Osteoblast (primary cell): Measurements from ENCODE around the gene ABCA5. TPM values are rescaled to one million over a fixed set of nuclear protein-coding genes. Genes with fewer than 3 reads are reported as not detected.

ENCODE experiments used
- DNase-seq: peaks from one replicate; pipeline ENCODE4 v3.0.0; 2011; ENCODE audit warnings: low spot score, mixed read lengths; ENCODE audit not compliant: insufficient read length; ENCODE audit errors: missing footprints
- H2AFZ ChIP-seq: 2 replicates; pipeline ENCODE4 v1.6.0; 2011; ENCODE audit warnings: mild to moderate bottlenecking, low read length
- H3K27ac ChIP-seq: 2 replicates; pipeline ENCODE4 v1.5.1; 2011; ENCODE audit warnings: mild to moderate bottlenecking, low read depth, low read length, moderate library complexity
- H3K27me3 ChIP-seq: 2 replicates; pipeline ENCODE4 v1.6.0; 2012; ENCODE audit warnings: mild to moderate bottlenecking, control low read depth, inconsistent platforms, low read length, moderate library complexity; ENCODE audit not compliant: insufficient read depth
- H3K36me3 ChIP-seq: 2 replicates; pipeline ENCODE4 v1.5.1; 2011; ENCODE audit warnings: mild to moderate bottlenecking, low read length, control low read depth, moderate library complexity; ENCODE audit not compliant: insufficient read depth
- H3K4me1 ChIP-seq: 2 replicates; pipeline ENCODE4 v1.5.1; 2011; ENCODE audit warnings: mild to moderate bottlenecking, low read length, control low read depth, moderate library complexity; ENCODE audit not compliant: insufficient read depth
- H3K4me2 ChIP-seq: 2 replicates; pipeline ENCODE4 v1.6.0; 2011; ENCODE audit warnings: mild to moderate bottlenecking, low read length; ENCODE audit not compliant: insufficient read depth
- H3K4me3 ChIP-seq: fragments of 200-600 bp; sonication (generic); 3 replicates; pipeline ENCODE4 v1.5.1; 2012; ENCODE audit warnings: mild to moderate bottlenecking, low read length, inconsistent platforms; ENCODE audit not compliant: insufficient read depth
- H3K79me2 ChIP-seq: 2 replicates; pipeline ENCODE4 v1.6.0; 2012; ENCODE audit warnings: mild to moderate bottlenecking, low read length, control low read depth, inconsistent platforms; ENCODE audit not compliant: insufficient read depth
- H3K9me3 ChIP-seq: 2 replicates; pipeline ENCODE4 v1.5.1; 2011; ENCODE audit warnings: low read depth, low read length, control low read depth
- H4K20me1 ChIP-seq: 2 replicates; pipeline ENCODE4 v1.6.0; 2012; ENCODE audit warnings: mild to moderate bottlenecking, low read length, control low read depth; ENCODE audit not compliant: insufficient read depth
- total RNA-seq: library from RNA; depleted of rRNA; stranded (reverse); fragments of >200 nt; gene quantifications from 2 replicates; pipeline ENCODE4 v1.2.3, GENCODE V29; 2012
- TF ChIP-seq, protein P1 (sequence below): IDR thresholded peaks from 2 replicates; pipeline ENCODE4 v1.5.1; 2011; ENCODE audit warnings: mild to moderate bottlenecking, low read depth, low read length, moderate library complexity; ENCODE audit errors: extremely low read depth

The ABCA5 gene
- total RNA-seq, 1 donor, result 22.4 TPM

DNA sequence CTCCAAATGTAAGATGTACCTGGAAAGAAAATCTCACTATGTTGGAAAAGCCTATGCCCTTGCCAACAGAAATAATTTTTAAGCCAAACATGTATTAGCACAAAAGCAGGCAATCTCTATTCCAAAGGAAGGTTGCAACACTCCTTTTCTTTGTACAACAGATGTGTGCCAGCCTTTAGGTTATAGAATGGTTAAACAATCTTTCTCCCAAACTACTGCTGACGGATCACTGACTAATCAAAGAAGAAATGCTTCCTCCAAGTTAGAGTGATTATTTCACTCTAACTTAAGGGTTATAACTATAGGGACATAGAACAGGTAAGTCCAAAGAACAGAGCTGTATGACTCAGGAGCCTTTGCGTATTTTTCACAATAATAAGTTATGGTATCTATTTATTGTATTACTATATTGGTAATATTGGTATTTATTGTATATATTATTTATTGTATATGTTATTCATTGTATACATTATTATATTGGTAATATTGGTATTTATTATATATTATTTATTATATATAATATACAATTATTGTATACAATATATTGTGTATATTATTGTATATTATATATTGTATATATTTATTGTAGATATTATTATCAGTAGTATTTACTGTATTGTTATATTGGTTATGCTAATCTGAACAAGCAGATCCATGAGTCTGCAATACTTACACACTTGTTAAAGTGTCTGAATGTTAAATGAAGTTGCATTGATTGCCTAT is 36.7 kb upstream of the ABCA5 start:
- Histone ChIP-seq H3K9me3 (no peaks in the 10 kb centered on the region), H3K4me3 (no peak overlapping the region), H3K4me2 (no peak overlapping the region), H4K20me1 (no peaks in the 10 kb centered on the region), H3K27ac (no peak overlapping the region), H3K36me3 (no peaks in the 10 kb centered on the region), H3K4me1 (no peaks in the 10 kb centered on the region), H2AFZ (no peak overlapping the region), H3K79me2 (no peaks in the 10 kb centered on the region), H3K27me3 (no peaks in the 10 kb centered on the region)
- no peak for DNase-seq
- TF ChIP-seq, protein P1, sequence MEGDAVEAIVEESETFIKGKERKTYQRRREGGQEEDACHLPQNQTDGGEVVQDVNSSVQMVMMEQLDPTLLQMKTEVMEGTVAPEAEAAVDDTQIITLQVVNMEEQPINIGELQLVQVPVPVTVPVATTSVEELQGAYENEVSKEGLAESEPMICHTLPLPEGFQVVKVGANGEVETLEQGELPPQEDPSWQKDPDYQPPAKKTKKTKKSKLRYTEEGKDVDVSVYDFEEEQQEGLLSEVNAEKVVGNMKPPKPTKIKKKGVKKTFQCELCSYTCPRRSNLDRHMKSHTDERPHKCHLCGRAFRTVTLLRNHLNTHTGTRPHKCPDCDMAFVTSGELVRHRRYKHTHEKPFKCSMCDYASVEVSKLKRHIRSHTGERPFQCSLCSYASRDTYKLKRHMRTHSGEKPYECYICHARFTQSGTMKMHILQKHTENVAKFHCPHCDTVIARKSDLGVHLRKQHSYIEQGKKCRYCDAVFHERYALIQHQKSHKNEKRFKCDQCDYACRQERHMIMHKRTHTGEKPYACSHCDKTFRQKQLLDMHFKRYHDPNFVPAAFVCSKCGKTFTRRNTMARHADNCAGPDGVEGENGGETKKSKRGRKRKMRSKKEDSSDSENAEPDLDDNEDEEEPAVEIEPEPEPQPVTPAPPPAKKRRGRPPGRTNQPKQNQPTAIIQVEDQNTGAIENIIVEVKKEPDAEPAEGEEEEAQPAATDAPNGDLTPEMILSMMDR, result no peak

DNA sequence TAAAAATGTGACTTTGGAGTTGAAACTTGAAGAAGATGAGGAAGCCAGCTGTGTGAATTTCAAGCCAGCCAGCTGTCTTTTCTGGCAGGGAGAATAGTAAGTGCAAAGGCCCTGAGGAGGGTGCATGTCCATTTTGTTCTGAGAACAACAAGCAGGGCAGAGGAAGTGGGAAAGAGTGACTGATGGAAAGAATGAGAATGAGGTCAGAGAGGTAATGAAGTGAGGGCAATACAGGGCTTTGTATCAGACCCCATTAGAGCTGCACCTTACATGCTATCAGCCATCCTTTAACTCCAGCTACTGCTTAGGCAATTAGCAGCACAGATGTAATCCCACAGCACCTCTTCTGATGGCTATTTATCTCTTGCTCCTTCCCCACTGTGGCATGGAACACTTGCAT is 34.2 kb upstream of the ABCA5 start:
- TF ChIP-seq, protein P1, result no peak
- H2AFZ ChIP-seq, result no peak overlapping the region
- no peak overlapping the region for H3K4me2 ChIP-seq
- DNase-seq, result no peak
- H3K4me1 ChIP-seq, result no peaks in the 10 kb centered on the region
- no peaks in the 10 kb centered on the region for H4K20me1 ChIP-seq
- no peaks in the 10 kb centered on the region for H3K36me3 ChIP-seq
- no peaks in the 10 kb centered on the region for H3K27me3 ChIP-seq
- no peak overlapping the region for H3K4me3 ChIP-seq
- no peaks in the 10 kb centered on the region for H3K9me3 ChIP-seq
- H3K27ac ChIP-seq, result no peak overlapping the region
- no peaks in the 10 kb centered on the region for H3K79me2 ChIP-seq

DNA sequence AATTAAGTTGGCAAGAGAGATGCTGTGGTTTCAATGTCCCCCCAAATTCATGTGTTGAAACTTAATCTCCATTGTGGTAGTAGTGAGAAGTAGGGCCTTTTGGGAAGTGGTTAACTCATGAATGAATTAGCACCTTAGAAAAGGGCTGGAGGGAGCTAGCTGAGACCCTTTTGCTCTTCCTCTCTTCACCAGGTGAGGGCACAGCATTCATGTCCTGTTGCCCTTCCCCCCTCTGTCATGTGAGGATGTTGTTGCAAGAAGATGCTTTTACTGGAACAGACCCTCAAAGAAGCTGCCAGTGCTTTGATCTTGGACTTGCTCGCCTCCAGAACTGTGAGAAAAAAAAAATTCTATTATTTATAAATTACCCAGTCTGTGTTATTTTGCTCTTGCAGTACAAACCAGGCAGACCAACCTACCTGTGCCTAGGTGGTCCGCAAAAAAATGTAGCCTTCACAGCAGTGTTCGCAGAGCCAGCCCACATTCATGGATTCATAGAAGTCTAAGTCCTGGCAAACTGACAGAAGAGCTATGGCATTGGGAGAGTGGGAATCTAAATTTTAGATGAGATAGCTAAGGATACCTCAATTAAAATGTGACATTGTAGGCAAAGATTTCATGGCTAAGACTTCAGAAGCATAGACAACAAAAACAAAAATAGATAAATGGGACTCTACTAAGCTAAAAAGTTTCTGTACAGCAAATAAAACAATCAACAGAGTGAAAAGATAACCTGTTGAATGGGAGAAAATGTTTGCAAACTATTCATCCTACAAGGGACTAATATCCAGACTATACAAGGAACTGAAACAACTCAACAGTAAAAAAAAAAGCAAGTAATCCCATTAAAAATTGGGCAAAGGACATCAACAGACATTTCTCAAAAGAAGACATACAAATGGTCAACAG is 32.0 kb upstream of the ABCA5 start:
- Histone ChIP-seq H3K27me3 (no peaks in the 10 kb centered on the region), H3K9me3 (no peaks in the 10 kb centered on the region), H2AFZ (no peak overlapping the region), H3K4me1 (no peaks in the 10 kb centered on the region), H4K20me1 (no peaks in the 10 kb centered on the region), H3K36me3 (no peaks in the 10 kb centered on the region), H3K79me2 (no peaks in the 10 kb centered on the region), H3K4me2 (no peak overlapping the region), H3K27ac (no peak overlapping the region), H3K4me3 (no peak overlapping the region)
- DNase-seq, result no peak
- TF ChIP-seq, protein P1, result no peak

DNA sequence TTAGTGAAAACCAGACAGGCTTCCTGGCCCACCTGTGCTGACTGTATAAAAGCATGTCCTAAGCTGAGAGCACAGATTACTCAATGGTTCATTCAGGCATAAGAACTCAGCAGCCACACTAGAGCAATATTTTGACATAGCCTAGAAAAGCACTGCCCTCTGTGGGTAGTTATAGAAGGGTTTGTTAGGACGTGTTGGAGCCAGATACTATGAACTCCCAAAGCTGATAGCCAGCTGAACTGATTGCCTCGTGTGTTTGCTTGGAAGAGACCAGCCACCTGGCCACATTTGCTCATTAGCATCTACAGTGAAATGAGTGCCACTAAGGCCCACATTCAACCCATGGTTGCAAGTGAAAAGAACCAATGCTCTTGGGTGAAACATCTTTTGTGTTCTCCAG is 30.8 kb upstream of the ABCA5 start:
- Histone ChIP-seq H2AFZ (no peak overlapping the region), H3K4me3 (no peak overlapping the region), H3K4me1 (no peaks in the 10 kb centered on the region), H3K9me3 (no peaks in the 10 kb centered on the region), H3K4me2 (no peak overlapping the region), H4K20me1 (no peaks in the 10 kb centered on the region), H3K27ac (no peak overlapping the region), H3K79me2 (no peaks in the 10 kb centered on the region), H3K36me3 (no peaks in the 10 kb centered on the region), H3K27me3 (no peaks in the 10 kb centered on the region)
- no peak for DNase-seq
- TF ChIP-seq, protein P1, result no peak
